Heart right ventricle (tissue), 16 donors: ENCODE data around the gene TMTC2. TPM values are rescaled to one million over a fixed set of nuclear protein-coding genes. Genes with fewer than 3 reads are reported as not detected.

Experiments
- ATAC-seq, 8 donors: fragments of 200-7000 bp; cut with Tn5 transposase; one replicate each; pipeline ENCODE4 v1.9.1; 2020; ENCODE audit warnings: mild to moderate bottlenecking in 8 of 8, moderate library complexity in 8 of 8, moderate number of reproducible peaks in 1 of 8
- DNase-seq, 2 donors: peaks; one replicate each; pipeline ENCODE4 v3.0.0-alpha.2; 2020
- H3K27ac ChIP-seq, 10 donors: fragments of 200-600 bp; sonication (generic) in 2 of 10; one replicate each; pipeline versions ENCODE4 v1.5.0 to v1.8.0; 2020 to 2022; ENCODE audit warnings: mild to moderate bottlenecking in 3 of 10
- H3K27me3 ChIP-seq, 7 donors: fragments of 200-600 bp; one replicate each; pipeline ENCODE4 v1.8.0; 2021 to 2022; ENCODE audit warnings: mild to moderate bottlenecking in 2 of 7
- H3K36me3 ChIP-seq, 9 donors: fragments of 200-600 bp; sonication (generic) in 1 of 9; one replicate each; pipeline versions ENCODE4 v1.5.0 to v1.8.0; 2020 to 2022; ENCODE audit warnings: mild to moderate bottlenecking in 2 of 9
- H3K4me1 ChIP-seq, 9 donors: fragments of 200-600 bp; sonication (generic) in 1 of 9; one replicate each; pipeline versions ENCODE4 v1.5.0 to v1.8.0; 2020 to 2022; ENCODE audit warnings: mild to moderate bottlenecking in 4 of 9
- H3K4me3 ChIP-seq, 10 donors: fragments of 200-600 bp; sonication (generic) in 2 of 10; one replicate each; pipeline versions ENCODE4 v1.5.0 to v1.8.0; 2020 to 2022; ENCODE audit warnings: mild to moderate bottlenecking in 7 of 10, moderate library complexity in 2 of 10
- H3K9me3 ChIP-seq, 11 donors: fragments of 200-600 bp in 10 of 11; sonication (generic) in 2 of 11; one replicate each; pipeline versions ENCODE4 v1.5.0 to v1.8.0; 2013 to 2022; ENCODE audit warnings: mild to moderate bottlenecking in 2 of 11, control low read depth in 1 of 11, moderate library complexity in 1 of 11
- CTCF ChIP-seq, 9 donors: fragments of 200-600 bp; sonication (generic) in 2 of 9; IDR thresholded peaks; one replicate each; pipeline versions ENCODE4 v1.5.0 to v1.8.0; 2021 to 2022; ENCODE audit warnings: antibody characterized with exemption in 9 of 9, mild to moderate bottlenecking in 5 of 9, moderate library complexity in 1 of 9
- WGBS, 2 donors: extraction: QIAGEN DNeasy Blood & Tissue Kit; methylation state at CpG; one replicate each; pipeline ENCODE4 v1.1.7; 2013; ENCODE audit warnings: inconsistent platforms in 1 of 2; 5-methylcytosine and 5-hydroxymethylcytosine counted together
- intact Hi-C, 10 donors: fragments of 100-400 bp; cut with DNase I; formaldehyde crosslinking; loops; one replicate each; pipeline versions ENCODE4 v1.11.1 to v1.14.2; 2022
- polyA plus RNA-seq, 2 donors: library from polyadenylated mRNA; stranded (reverse); fragments of 200-250 nt; gene quantifications; one replicate each; pipeline ENCODE4 v1.2.3, GENCODE V29; 2013
- total RNA-seq, 10 donors: library from RNA; stranded (reverse); fragmentation: NEBNext Ultra II Directional in 3 of 10; extraction: Animal tissue kit (Norgen Biotek cat#: 25700) in 3 of 10; gene quantifications; one replicate each; pipeline versions ENCODE4 v1.2.1 to v1.2.4, GENCODE V29; 2021 to 2023
- donor health status: Arrhythmogenic right ventricular cardiomyopathy.
- donor health status: ischemic (EF 13 %, LVEDD 7.1; RV severe dilation, severe dysfunction).
- donor health status: healthy with polysubstance abuse.
- donor health status: DM: no; HTN: yes; CAD: no.
- donor health status: DM: no; HTN: no; CAD: no.
- donor health status: ischemic (EF 25% LVEDD 6.9; RV normal size, moderate dysfunction).
- donor health status: ischemic (EF 25% LVEDD 5.7; RV mildly dilated, moderate dysfunction).
- donor health status: healthy.
- donor health status: DM: yes; HTN: yes; CAD: no.
- donor health status: Ischemic cardiomyopathy.
- donor health status: ischemic (EF 35%, LVEDD 5.7; RV mildly dilated, moderate dysfunction).
- donor health status: nonischemic (EF 11% LVEDD 7.7; RV severe dilation, severe dysfunction).
- donor health status: DM: yes; HTN: yes; CAD: no.
- donor health status: PGD.
- donor health status: ischemic (EF 29% LVEDD 5.4; RV normal size, mild dysfunction).
- donor health status: nonischemic (EF 23%, LVEDD 6.1; RV moderate dilation, normal function).

Gene TMTC2
- total and polyA plus RNA-seq, 12 donors = 1.6 to 4.4 (median 2.6) TPM

GRCh38 chr12:82954064-82954463, 267.4 kb downstream of the TMTC2 start:
- Histone ChIP-seq H3K4me3 (no peak overlapping the region), H3K36me3 (no peaks in the 10 kb centered on the region), H3K27me3 (no peaks in the 10 kb centered on the region), H3K27ac (no peak overlapping the region), H3K9me3 (no peaks in the 10 kb centered on the region), H3K4me1 (no peaks in the 10 kb centered on the region)
- ATAC-seq (no peak), DNase-seq (no peak)
- intact Hi-C loops = no loop called here
- no peak for TF ChIP-seq CTCF (IDR thresholded peaks at IDR 0.05)
- WGBS, 2 donors = 96% methylated on average over 3 of the region's 3 CpGs

GRCh38 chr12:82954572-82954971, 267.9 kb downstream of the TMTC2 start:
- no peak overlapping the region for H3K4me3 ChIP-seq
- no peak overlapping the region for H3K27ac ChIP-seq
- intact Hi-C loops = no loop called here
- DNase-seq (no peak), ATAC-seq (no peak)
- 90 to 94% methylated on average over 2 of the region's 2 CpGs for WGBS, 2 donors
- no peaks in the 10 kb centered on the region for H3K27me3 ChIP-seq
- no peaks in the 10 kb centered on the region for H3K4me1 ChIP-seq
- TF ChIP-seq CTCF (IDR thresholded peaks at IDR 0.05) = no peak
- H3K36me3 ChIP-seq = no peaks in the 10 kb centered on the region
- H3K9me3 ChIP-seq = no peaks in the 10 kb centered on the region

- Histone ChIP-seq H3K9me3 (no peaks in the 10 kb centered on the region), H3K4me1 (no peaks in the 10 kb centered on the region), H3K36me3 (no peaks in the 10 kb centered on the region), H3K4me3 (no peak overlapping the region), H3K27me3 (no peaks in the 10 kb centered on the region), H3K27ac (no peak overlapping the region)
- TF ChIP-seq CTCF (IDR thresholded peaks at IDR 0.05) = no peak
- no peak for DNase-seq
- WGBS, 2 donors = 97% methylated on average over 1 of the region's 1 CpG
- intact Hi-C loops = no loop called here
- ATAC-seq = no peak
Measured at GRCh38 chr12:82955043-82955442, 268.3 kb downstream of the TMTC2 start.

- no peaks in the 10 kb centered on the region for H3K4me1 ChIP-seq
- no peak for ATAC-seq
- H3K4me3 ChIP-seq = no peak overlapping the region
- peaks cover 0 to 3% (median 0%) of the 10 kb centered on the region in 11 donors for H3K9me3 ChIP-seq
- H3K36me3 ChIP-seq = no peaks in the 10 kb centered on the region
- DNase-seq = no peak
- no peak overlapping the region for H3K27ac ChIP-seq
- intact Hi-C loops = no loop called here
- H3K27me3 ChIP-seq = no peaks in the 10 kb centered on the region
- TF ChIP-seq CTCF (IDR thresholded peaks at IDR 0.05) = no peak
Measured at GRCh38 chr12:82958966-82959365, 272.3 kb downstream of the TMTC2 start.

GRCh38 chr12:82959821-82960220, 273.1 kb downstream of the TMTC2 start:
- DNase-seq (no peak), ATAC-seq (no peak)
- 94 to 95% methylated on average over 1 of the region's 1 CpG for WGBS, 2 donors
- intact Hi-C loops = no loop called here
- no peak overlapping the region for H3K4me3 ChIP-seq
- H3K27me3 ChIP-seq = no peaks in the 10 kb centered on the region
- no peak overlapping the region for H3K27ac ChIP-seq
- no peaks in the 10 kb centered on the region for H3K4me1 ChIP-seq
- TF ChIP-seq CTCF (IDR thresholded peaks at IDR 0.05) = no peak
- peaks cover 0 to 3% (median 0%) of the 10 kb centered on the region in 11 donors for H3K9me3 ChIP-seq
- H3K36me3 ChIP-seq = no peaks in the 10 kb centered on the region
